K562 (cell line): ENCODE results near the gene RPS6KL1. TPM values are rescaled to one million over a fixed set of nuclear protein-coding genes. Genes with fewer than 3 reads are reported as not detected.

Experiments
- ATAC-seq: fragments of 200-7000 bp; cut with Tn5 transposase; 3 replicates; pipeline ENCODE4 v1.9.1; 2020; ENCODE audit warnings: moderate library complexity
- BruUV-seq: library from RNA; stranded (reverse); fragments of 400-500 nt; replicated peaks from 2 replicates; lab custom pipeline; 2021; lab: Mats Ljungman, UMichigan
- CTCF ChIA-PET: fragments of 300-600 bp; formaldehyde crosslinking; extraction: SDS; loops from one replicate; lab custom pipeline; 2021; ENCODE audit warnings: low intra/inter-chr PET ratio; lab: Yijun Ruan, JAX
- POLR2A ChIA-PET: fragments of 300-600, 350-650 bp; sonication (Branson Sonifier 250); formaldehyde crosslinking; extraction: SDS; loops from one replicate; lab custom pipeline; 2021; ENCODE audit warnings: antibody characterized with exemption, inconsistent platforms; lab: Yijun Ruan, JAX
- DNase-seq, 4 experiments: peaks; one replicate each; pipeline versions ENCODE4 v3.0.0 to v3.0.0-alpha.2; 2011 to 2018; ENCODE audit warnings: low spot score in 3 of 4, mixed read lengths in 3 of 4; ENCODE audit errors: extremely low read depth in 1 of 4
- FAIRE-seq: peaks from 2 replicates; lab custom pipeline; 2011; peaks lifted over from hg19 to GRCh38; lab: Jason Lieb, UNC
- H2AFZ ChIP-seq: 2 replicates; pipeline ENCODE4 v1.6.0; 2011; ENCODE audit warnings: low read depth, low read length, control low read depth, inconsistent platforms
- H3K27ac ChIP-seq: fragments of 200-600 bp; 3 replicates; pipeline ENCODE4 v1.8.0; 2011; ENCODE audit warnings: low read depth, mild to moderate bottlenecking, control low read depth, inconsistent platforms, low read length, moderate library complexity, mixed read lengths; ENCODE audit errors: extremely low read depth
- H3K27me3 ChIP-seq, 2 experiments: fragments of 300-600 bp in 1 of 2; 2 replicates in 1 of 2; 3 replicates in 1 of 2; pipeline versions ENCODE4 v1.6.0 to v1.8.0; 2011; ENCODE audit warnings: inconsistent platforms in 2 of 2, low read length in 2 of 2, mild to moderate bottlenecking in 1 of 2, mixed read lengths in 1 of 2, moderate library complexity in 1 of 2; ENCODE audit not compliant: control insufficient read depth in 2 of 2, insufficient read depth in 2 of 2
- H3K36me3 ChIP-seq: fragments of 300-600 bp; 3 replicates; pipeline ENCODE4 v1.8.0; 2011; ENCODE audit warnings: mild to moderate bottlenecking, low read length, inconsistent platforms; ENCODE audit not compliant: control insufficient read depth, insufficient read depth
- H3K4me1 ChIP-seq, 2 experiments: fragments of 200-600 bp in 1 of 2; replicated peaks in 1 of 2; 2 replicates in 1 of 2; 3 replicates in 1 of 2; pipeline versions ENCODE4 v1.5.1 to v1.8.0; 2011; ENCODE audit warnings: inconsistent platforms in 2 of 2, low read length in 2 of 2, mild to moderate bottlenecking in 1 of 2, mixed read lengths in 1 of 2, moderate library complexity in 1 of 2; ENCODE audit not compliant: control insufficient read depth in 2 of 2, insufficient read depth in 2 of 2
- H3K4me2 ChIP-seq: 2 replicates; pipeline ENCODE4 v1.6.1; 2011; ENCODE audit warnings: low read length, control low read depth, inconsistent platforms, mixed read lengths; ENCODE audit not compliant: insufficient read depth
- H3K4me3 ChIP-seq: fragments of 200-600 bp; sonication (generic), shearing (Covaris generic); 2 replicates; pipeline ENCODE4 v1.5.1; 2016; ENCODE audit warnings: control low read depth, inconsistent platforms
- H3K79me2 ChIP-seq: fragments of 200-600 bp; 3 replicates; pipeline ENCODE4 v1.8.0; 2011; ENCODE audit warnings: low read length, inconsistent platforms; ENCODE audit not compliant: control insufficient read depth, insufficient read depth
- H3K9ac ChIP-seq, 2 experiments: 2 replicates each; pipeline versions ENCODE4 v1.6.0 to v1.6.1; 2011; ENCODE audit warnings: low read depth in 2 of 2, low read length in 2 of 2, control low read depth in 1 of 2, inconsistent platforms in 1 of 2, mild to moderate bottlenecking in 1 of 2, mixed read lengths in 1 of 2; ENCODE audit not compliant: insufficient read depth in 1 of 2
- H3K9me1 ChIP-seq: one replicate; pipeline ENCODE4 v1.6.0; 2011; ENCODE audit warnings: inconsistent platforms, mild to moderate bottlenecking, low read length, moderate library complexity; ENCODE audit not compliant: control insufficient read depth, insufficient read depth
- H3K9me3 ChIP-seq: replicated peaks from 2 replicates; pipeline ENCODE4 v1.5.1; 2011; ENCODE audit warnings: low read depth, low read length, inconsistent platforms; ENCODE audit not compliant: control insufficient read depth, insufficient read depth
- H4K20me1 ChIP-seq: replicated peaks from 2 replicates; pipeline ENCODE4 v1.6.1; 2011; ENCODE audit warnings: low read length, inconsistent platforms, mixed read lengths; ENCODE audit not compliant: control insufficient read depth, insufficient read depth
- BDP1 ChIP-seq: IDR thresholded peaks from 3 replicates; pipeline ENCODE4 v1.6.1; 2011; ENCODE audit not compliant: insufficient read length, insufficient read depth
- CEBPB ChIP-seq: fragments of 450-650 bp; IDR thresholded peaks from 2 replicates; pipeline ENCODE4 v1.6.1; 2016; ENCODE audit warnings: missing genetic modification characterization, missing compliant biosample characterization
- CEBPG ChIP-seq, 3 experiments: fragments of 200-800 bp in 1 of 3; sonication (Bioruptor generic) in 1 of 3; sonication (generic) in 1 of 3; formaldehyde crosslinking in 1 of 3; IDR thresholded peaks in 2 of 3; conservative IDR thresholded peaks in 1 of 3; 2 replicates each; pipeline versions ENCODE4 v1.6.1 to v1.8.0; 2016 to 2022; ENCODE audit warnings: missing compliant biosample characterization in 2 of 3, missing genetic modification characterization in 2 of 3, mild to moderate bottlenecking in 1 of 3, missing genetic modification reagents in 1 of 3
- CTCF ChIP-seq, 3 experiments: IDR thresholded peaks in 2 of 3; conservative IDR thresholded peaks in 1 of 3; 2 replicates each; pipeline ENCODE4 v1.5.1; 2011 to 2012; ENCODE audit warnings: low read length in 3 of 3, mild to moderate bottlenecking in 3 of 3, control low read depth in 2 of 3, improper control_type of control experiment in 1 of 3, inconsistent platforms in 1 of 3, low read depth in 1 of 3, mixed read lengths in 1 of 3, moderate library complexity in 1 of 3; ENCODE audit not compliant: insufficient read depth in 2 of 3
- HNRNPK ChIP-seq: fragments of 200-400 bp; formaldehyde crosslinking; IDR thresholded peaks from one replicate; pipeline ENCODE4 v1.6.1; 2018; ENCODE audit warnings: mild to moderate bottlenecking, low read depth, low read length; ENCODE audit not compliant: poor library complexity, severe bottlenecking
- RAD21 ChIP-seq, 2 experiments: fragments of 250-450 bp in 1 of 2; fragments of 450-650 bp in 1 of 2; sonication (Bioruptor Pico) in 1 of 2; formaldehyde crosslinking in 1 of 2; IDR thresholded peaks in 1 of 2; conservative IDR thresholded peaks in 1 of 2; 2 replicates each; pipeline versions ENCODE4 v1.4.0 to v1.8.0; 2020 to 2022; ENCODE audit warnings: mild to moderate bottlenecking in 2 of 2, moderate library complexity in 1 of 2
- STAG1 ChIP-seq: sonication (generic); formaldehyde crosslinking; IDR thresholded peaks from 2 replicates; pipeline ENCODE4 v1.5.0; 2020; ENCODE audit warnings: missing genetic modification reagents, borderline replicate concordance
- ZNF121 ChIP-seq: sonication (generic); formaldehyde crosslinking; conservative IDR thresholded peaks from 2 replicates; pipeline ENCODE4 v1.8.0; 2022; ENCODE audit warnings: missing genetic modification reagents
- WGBS: fragments of 100-300 bp; shearing (Covaris generic); methylation state at CpG from one replicate; pipeline ENCODE4 v1.1.6; 2016; ENCODE audit warnings: low coverage, mixed read lengths; ENCODE audit not compliant: insufficient coverage; ENCODE audit errors: missing lambda C conversion rate; 5-methylcytosine and 5-hydroxymethylcytosine counted together
- in situ Hi-C: fragments of 300-500 bp; cut with MboI; formaldehyde crosslinking; loops from 4 replicates; pipeline ENCODE4 v1.15.0; 2018; ENCODE audit warnings: inconsistent platforms, mixed read lengths
- intact Hi-C: fragments of 100-400 bp; cut with micrococcal nuclease; formaldehyde crosslinking; loops from 2 replicates; pipeline ENCODE4 v1.14.2; 2022
- polyA plus RNA-seq, 8 experiments: library from polyadenylated mRNA; depleted of rRNA in 4 of 8; stranded (reverse) in 5 of 8; unstranded in 3 of 8; fragments of >200 nt; fragmentation: Nextera tagmentation in 2 of 8; fragmentation: Illumina TruSeq in 1 of 8; extraction: Ambion mirVana in 2 of 8; extraction: Trizol in 1 of 8; gene quantifications; 2 replicates each; pipeline versions ENCODE4 v1.2.1 to v1.2.3, GENCODE V29; 2011 to 2014; ENCODE audit warnings: inconsistent platforms in 1 of 8, missing spikeins in 1 of 8
- total RNA-seq, 7 experiments: library from RNA; depleted of rRNA in 6 of 7; stranded (reverse); fragments of >200 nt in 6 of 7; fragmentation: Illumina TruSeq in 2 of 7; extraction: Trizol in 2 of 7; gene quantifications; 2 replicates each; pipeline versions ENCODE4 v1.2.1 to v1.2.3, GENCODE V29; 2011 to 2021; ENCODE audit warnings: low replicate concordance in 1 of 7

Gene RPS6KL1
- total and polyA plus RNA-seq, 9 of the 15 experiments (the other 6 are each of a cell fraction or from before 2014, with no cell fraction given), result 0.91 to 15.5 (median 8.1) TPM

- POLR2A ChIA-PET, result no interaction called here
- ATAC-seq (no peak), DNase-seq (no peak), FAIRE-seq (no peak)
- Histone ChIP-seq H3K9ac (no peak overlapping the region), H3K79me2 (no peaks in the 10 kb centered on the region), H3K4me1 (peaks cover 0 to 15% of the 10 kb centered on the region in 2 experiments; a peak in 2 of 5 replicates), H3K36me3 (no peaks in the 10 kb centered on the region), H3K27ac (no peak overlapping the region), H3K9me3 (no peaks in the 10 kb centered on the region), H3K27me3 (no peaks in the 10 kb centered on the region), H3K4me3 (no peak overlapping the region), H3K9me1 (no peaks in the 10 kb centered on the region), H4K20me1 (no peaks in the 10 kb centered on the region), H2AFZ (no peak overlapping the region), H3K4me2 (no peak overlapping the region)
- no peak for TF ChIP-seq BDP1
- WGBS, result 59% methylated on average over 4 of the region's 4 CpGs
- CTCF ChIA-PET, result interaction anchor here (3.3 kb wide), 1 partner anchor 173 kb away, joined by 23 read pairs; no protein-coding TSS in a partner anchor
- BruUV-seq, result no TSS peak
- in situ Hi-C loops (loop anchor here (10.0 kb wide), 1 partner anchor 159 kb away; no protein-coding TSS in a partner anchor), intact Hi-C loops (loop anchor here (10.0 kb wide), 1 partner anchor 389 kb away; no protein-coding TSS in a partner anchor)
Measured at GRCh38 chr14:74915426-74915825, 7.6 kb downstream of the RPS6KL1 start.

- Histone ChIP-seq H3K9me1 (no peaks in the 10 kb centered on the region), H3K79me2 (no peaks in the 10 kb centered on the region), H3K4me3 (no peak overlapping the region), H3K9ac (no peak overlapping the region), H4K20me1 (no peaks in the 10 kb centered on the region), H3K4me1 (peaks cover 2 to 22% of the 10 kb centered on the region in 2 experiments; a peak in 2 of 5 replicates), H3K36me3 (no peaks in the 10 kb centered on the region), H3K27ac (no peak overlapping the region), H3K4me2 (no peak overlapping the region), H3K27me3 (no peaks in the 10 kb centered on the region), H2AFZ (no peak overlapping the region), H3K9me3 (no peaks in the 10 kb centered on the region)
- DNase-seq (peak in 2 of 4 experiments; percentile 47 to 64), ATAC-seq (peak; percentile 89), FAIRE-seq (peak; percentile 94)
- in situ Hi-C loops (loop anchor here (10.0 kb wide), 1 partner anchor 161 kb away; no protein-coding TSS in a partner anchor), intact Hi-C loops (loop anchor here (1.0 to 10.0 kb wide), 2 partner anchors 174 to 391 kb away; no protein-coding TSS in a partner anchor)
- ChIA-PET POLR2A (no interaction called here), CTCF (interaction anchor here (0.5 to 3.3 kb wide), 4 partner anchors 174 to 575 kb away, joined by 3 to 23 read pairs (median 4); no protein-coding TSS in a partner anchor)
- BruUV-seq, result no TSS peak
- WGBS, result 45% methylated on average over 5 of the region's 6 CpGs
- TF ChIP-seq HNRNPK (no peak), CEBPB (tag) (peak; percentile 43; the same call in 1 of the 2 replicates), RAD21 (CRISPR knock-in tag; conservative IDR thresholded peaks at IDR 0.05 in 1 of 2, IDR thresholded peaks at IDR 0.05 in 1 of 2) (peak; percentile 55 to 82), ZNF121 (CRISPR knock-in tag) (no peak), CTCF (IDR thresholded peaks at IDR 0.05 in 2 of 3, conservative IDR thresholded peaks at IDR 0.05 in 1 of 3; ENCODE audit: insufficient read depth in 2 of 3, low read depth in 1 of 3, low read length in 3 of 3) (peak; percentile 68 to 72 (median 69)), STAG1 (CRISPR knock-in tag) (peak; percentile 47; the same call in 1 of the 2 replicates), CEBPG (CRISPR knock-in tag; IDR thresholded peaks at IDR 0.05) (0 out of 2 replicates have a peak, but pooled peaks have one; percentile 18), CEBPG (tag; conservative IDR thresholded peaks at IDR 0.05 in 1 of 2, IDR thresholded peaks at IDR 0.05 in 1 of 2) (peak in 1 of 2 experiments; percentile 29; a peak in 1 of 4 replicates)
Measured at GRCh38 chr14:74913986-74914573, 9.0 kb downstream of the RPS6KL1 start.
